H9 (cell line): ENCODE measurements around the gene PRTFDC1. TPM values are rescaled to one million over a fixed set of nuclear protein-coding genes. Genes with fewer than 3 reads are reported as not detected.
"Not testable (repeated sequence)": the region's sequence is repeated elsewhere in the genome, so short reads cannot be mapped to it uniquely, and the experiment has no call there.

Experiments used
- DNase-seq: peaks from one replicate; pipeline ENCODE4 v3.0.0-alpha.2; 2017
- H2AFZ ChIP-seq: one replicate; pipeline ENCODE4 v1.6.1; 2013; ENCODE audit warnings: mild to moderate bottlenecking, low read length, control low read depth, moderate library complexity
- H2AK5ac ChIP-seq: 2 replicates; pipeline ENCODE4 v1.6.1; 2013; ENCODE audit warnings: low read length, control low read depth, mixed read lengths; ENCODE audit not compliant: insufficient read length
- H2BK120ac ChIP-seq: one replicate; pipeline ENCODE4 v1.6.1; 2013; ENCODE audit warnings: low read depth, mild to moderate bottlenecking, low read length, control low read depth, inconsistent platforms; ENCODE audit not compliant: poor library complexity, severe bottlenecking
- H2BK12ac ChIP-seq: 2 replicates; pipeline ENCODE4 v1.6.1; 2013; ENCODE audit warnings: low read length, control low read depth, mixed read lengths, low read depth; ENCODE audit not compliant: insufficient read length
- H2BK15ac ChIP-seq: 2 replicates; pipeline ENCODE4 v1.6.1; 2013; ENCODE audit warnings: low read depth, low read length, control low read depth
- H2BK20ac ChIP-seq: one replicate; pipeline ENCODE4 v1.6.1; 2013; ENCODE audit warnings: low read depth, mild to moderate bottlenecking, low read length, control low read depth, inconsistent platforms; ENCODE audit not compliant: poor library complexity, severe bottlenecking
- H2BK5ac ChIP-seq: 2 replicates; pipeline ENCODE4 v1.6.1; 2013; ENCODE audit warnings: low read length, control low read depth, mixed read lengths; ENCODE audit not compliant: insufficient read length
- H3K14ac ChIP-seq: 2 replicates; pipeline ENCODE4 v1.6.1; 2013; ENCODE audit warnings: low read length, control low read depth; ENCODE audit not compliant: insufficient read depth
- H3K18ac ChIP-seq: 2 replicates; pipeline ENCODE4 v1.6.1; 2013; ENCODE audit warnings: low read depth, mild to moderate bottlenecking, mixed read lengths, low read length, control low read depth; ENCODE audit not compliant: insufficient read length
- H3K23ac ChIP-seq: 2 replicates; pipeline ENCODE4 v1.6.1; 2013; ENCODE audit warnings: low read length, control low read depth, mixed read lengths, low read depth; ENCODE audit not compliant: insufficient read length
- H3K23me2 ChIP-seq: 2 replicates; pipeline ENCODE4 v1.6.1; 2013; ENCODE audit warnings: low read depth, mild to moderate bottlenecking, mixed read lengths, low read length, control low read depth; ENCODE audit not compliant: insufficient read length, poor library complexity, severe bottlenecking
- H3K27ac ChIP-seq: 2 replicates; pipeline ENCODE4 v1.5.1; 2013; ENCODE audit warnings: low read length, control low read depth, mixed read lengths, low read depth; ENCODE audit not compliant: insufficient read length
- H3K27me3 ChIP-seq: 2 replicates; pipeline ENCODE4 v1.6.1; 2013; ENCODE audit warnings: low read length, control low read depth, inconsistent platforms; ENCODE audit not compliant: insufficient read depth
- H3K4ac ChIP-seq: 2 replicates; pipeline ENCODE4 v1.6.1; 2013; ENCODE audit warnings: low read depth, mild to moderate bottlenecking, control low read depth, inconsistent platforms, low read length, moderate library complexity
- H3K4me1 ChIP-seq: 2 replicates; pipeline ENCODE4 v1.6.1; 2013; ENCODE audit warnings: low read length, control low read depth, inconsistent platforms; ENCODE audit not compliant: insufficient read depth
- H3K4me2 ChIP-seq: 2 replicates; pipeline ENCODE4 v1.6.1; 2013; ENCODE audit warnings: low read length, control low read depth, mixed read lengths; ENCODE audit not compliant: insufficient read length, insufficient read depth
- H3K56ac ChIP-seq: 2 replicates; pipeline ENCODE4 v1.6.1; 2013; ENCODE audit warnings: low read depth, mild to moderate bottlenecking, mixed read lengths, low read length, control low read depth; ENCODE audit not compliant: insufficient read length
- H3K79me1 ChIP-seq: 2 replicates; pipeline ENCODE4 v1.6.1; 2013; ENCODE audit warnings: low read depth, mild to moderate bottlenecking, moderate library complexity, low read length, control low read depth, inconsistent platforms; ENCODE audit not compliant: insufficient read depth, poor library complexity, severe bottlenecking
- H3K79me2 ChIP-seq: 2 replicates; pipeline ENCODE4 v1.6.1; 2013; ENCODE audit warnings: low read length, control low read depth, inconsistent platforms; ENCODE audit not compliant: insufficient read depth
- H3K9ac ChIP-seq: 2 replicates; pipeline ENCODE4 v1.6.1; 2013; ENCODE audit warnings: low read length, control low read depth, mixed read lengths; ENCODE audit not compliant: insufficient read length; ENCODE audit errors: extremely low read depth
- H3K9me3 ChIP-seq: one replicate; pipeline ENCODE4 v1.6.1; 2013; ENCODE audit warnings: low read depth, low read length, inconsistent platforms; ENCODE audit not compliant: control insufficient read depth
- H3T11ph ChIP-seq: one replicate; pipeline ENCODE4 v1.6.1; 2013; ENCODE audit warnings: mild to moderate bottlenecking, low read length, control low read depth, inconsistent platforms
- H4K20me1 ChIP-seq: one replicate; pipeline ENCODE4 v1.6.1; 2013; ENCODE audit not compliant: control insufficient read depth, insufficient read length, insufficient read depth
- H4K5ac ChIP-seq: 2 replicates; pipeline ENCODE4 v1.6.1; 2013; ENCODE audit warnings: low read depth, mild to moderate bottlenecking, mixed read lengths, low read length, control low read depth; ENCODE audit not compliant: insufficient read length
- H4K8ac ChIP-seq: replicated peaks from 2 replicates; pipeline ENCODE4 v1.6.1; 2013; ENCODE audit warnings: low read length, control low read depth, mixed read lengths, low read depth; ENCODE audit not compliant: insufficient read length
- H4K91ac ChIP-seq: 2 replicates; pipeline ENCODE4 v1.6.1; 2013; ENCODE audit warnings: low read depth, mild to moderate bottlenecking, moderate library complexity, mixed read lengths, low read length, control low read depth; ENCODE audit not compliant: insufficient read length
- H3K27ac Mint-ChIP-seq, 3 experiments: 2 replicates in 2 of 3; 3 replicates in 1 of 3; pipeline ENCODE4 v1.8.0; 2020 to 2021; ENCODE audit warnings: mixed read lengths in 3 of 3, mild to moderate bottlenecking in 1 of 3, moderate library complexity in 1 of 3
- H3K27me3 Mint-ChIP-seq: 2 replicates; pipeline ENCODE4 v1.8.0; 2021; ENCODE audit warnings: low read depth, mild to moderate bottlenecking, moderate library complexity, mixed read lengths
- H3K36me3 Mint-ChIP-seq, 3 experiments: 2 replicates in 2 of 3; 3 replicates in 1 of 3; pipeline ENCODE4 v1.8.0; 2020 to 2021; ENCODE audit warnings: low read depth in 3 of 3, mixed read lengths in 3 of 3; ENCODE audit not compliant: insufficient read depth in 1 of 3
- H3K4me1 Mint-ChIP-seq, 2 experiments: 2 replicates each; pipeline ENCODE4 v1.8.0; 2020; ENCODE audit warnings: mixed read lengths in 2 of 2
- H3K4me3 Mint-ChIP-seq, 2 experiments: 2 replicates in 1 of 2; 3 replicates in 1 of 2; pipeline ENCODE4 v1.8.0; 2020 to 2021; ENCODE audit warnings: mild to moderate bottlenecking in 2 of 2, mixed read lengths in 2 of 2, moderate library complexity in 1 of 2
- H3K9me3 Mint-ChIP-seq, 2 experiments: 2 replicates in 1 of 2; 3 replicates in 1 of 2; pipeline ENCODE4 v1.8.0; 2020; ENCODE audit warnings: mild to moderate bottlenecking in 2 of 2, mixed read lengths in 2 of 2, moderate library complexity in 1 of 2
- CTCF ChIP-seq: fragments of 200-600 bp; sonication (generic); conservative IDR thresholded peaks from 3 replicates; pipeline ENCODE4 v1.8.0; 2021; ENCODE audit warnings: antibody characterized with exemption, mild to moderate bottlenecking
- WGBS: extraction: QIAGEN DNeasy Blood & Tissue Kit; methylation state at CpG from one replicate; pipeline ENCODE4 v1.1.7; 2013; ENCODE audit warnings: missing lambda C conversion rate, low lambda C conversion rate, mixed read lengths; ENCODE audit not compliant: insufficient read length; ENCODE audit errors: extremely low coverage; 5-methylcytosine and 5-hydroxymethylcytosine counted together
- total RNA-seq: library from RNA; stranded (reverse); gene quantifications from 2 replicates; pipeline ENCODE4 v1.2.1, GENCODE V29; 2021

PRTFDC1 gene
- total RNA-seq, 1 experiment from 2014 or later: 7.5 TPM

GRCh38 chr10:24840784-24841183, 111.6 kb downstream of the PRTFDC1 start:
- no peak overlapping the region for H2BK20ac ChIP-seq
- no peaks in the 10 kb centered on the region for H4K20me1 ChIP-seq
- H3K4me2 ChIP-seq: no peak overlapping the region
- H3K9ac ChIP-seq: no peak overlapping the region
- no peak for DNase-seq
- no peak overlapping the region for H3K4ac ChIP-seq
- H3T11ph ChIP-seq: no peak overlapping the region
- H3K56ac ChIP-seq: no peak overlapping the region
- Mint-ChIP-seq H3K27ac (no peak overlapping the region), H3K4me1 (no peaks in the 10 kb centered on the region; a peak in 1 of 4 replicates), H3K9me3 (no peaks in the 10 kb centered on the region; a peak in 1 of 5 replicates), H3K36me3 (no peaks in the 10 kb centered on the region), H3K4me3 (no peak overlapping the region), H3K27me3 (no peaks in the 10 kb centered on the region; the same call in 1 of the 2 replicates)
- no peak for TF ChIP-seq CTCF
- H2AFZ ChIP-seq: no peak overlapping the region
- no peaks in the 10 kb centered on the region for H3K27me3 ChIP-seq
- no peak overlapping the region for H4K8ac ChIP-seq
- H2BK120ac ChIP-seq: no peak overlapping the region
- H2BK15ac ChIP-seq: no peak overlapping the region
- no peak overlapping the region for H3K18ac ChIP-seq
- H3K23me2 ChIP-seq: no peaks in the 10 kb centered on the region
- H3K79me1 ChIP-seq: no peaks in the 10 kb centered on the region
- no peak overlapping the region for H4K5ac ChIP-seq
- no peak overlapping the region for H2BK12ac ChIP-seq
- H3K23ac ChIP-seq: no peak overlapping the region
- H2AK5ac ChIP-seq: no peak overlapping the region
- no peaks in the 10 kb centered on the region for H3K79me2 ChIP-seq
- no peak overlapping the region for H3K27ac ChIP-seq
- no peak overlapping the region for H2BK5ac ChIP-seq
- no peaks in the 10 kb centered on the region for H3K4me1 ChIP-seq
- H3K9me3 ChIP-seq: no peaks in the 10 kb centered on the region
- H4K91ac ChIP-seq: no peak overlapping the region
- no peak overlapping the region for H3K14ac ChIP-seq

DNA sequence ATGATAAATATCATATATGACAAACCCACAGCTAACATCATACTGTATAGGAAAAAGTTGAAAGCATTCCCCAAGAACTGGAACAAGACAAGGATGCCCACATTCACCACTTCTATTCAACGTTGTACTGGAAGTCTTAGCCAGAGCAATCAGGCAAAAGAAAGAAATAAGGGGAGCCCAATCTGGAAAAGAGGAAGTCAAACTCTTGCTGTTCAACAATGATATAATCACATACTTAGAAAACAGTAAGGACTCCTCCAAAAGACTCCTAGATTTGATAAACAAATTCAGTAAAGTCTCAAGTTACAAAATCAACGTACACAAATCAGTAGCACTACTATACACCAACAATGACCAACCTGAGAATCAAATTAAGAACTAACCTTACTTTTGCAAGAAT, 114.6 kb downstream of the PRTFDC1 start:
- no CpG with 5 or more reads among the region's 2 CpGs for WGBS
- H3K23ac ChIP-seq, H2AK5ac ChIP-seq, H2BK20ac ChIP-seq, H3K36me3 Mint-ChIP-seq, H2BK15ac ChIP-seq, H3K27me3 ChIP-seq, H3K9me3 ChIP-seq, DNase-seq, H3K9me3 Mint-ChIP-seq, H3K79me1 ChIP-seq, H3K27ac ChIP-seq, H2BK12ac ChIP-seq, H3K27ac Mint-ChIP-seq, H2BK120ac ChIP-seq, H3K23me2 ChIP-seq, H4K91ac ChIP-seq, H4K5ac ChIP-seq, H3K18ac ChIP-seq, H3K4me1 ChIP-seq, H3K9ac ChIP-seq, H3K4me3 Mint-ChIP-seq, H3K4me1 Mint-ChIP-seq, H4K8ac ChIP-seq, H3K56ac ChIP-seq, H2AFZ ChIP-seq, H3K79me2 ChIP-seq, H3K14ac ChIP-seq, H3K4me2 ChIP-seq, H4K20me1 ChIP-seq, H2BK5ac ChIP-seq, H3K27me3 Mint-ChIP-seq, H3T11ph ChIP-seq, H3K4ac ChIP-seq: not testable (repeated sequence)
